Stomach smooth muscle (tissue), 2 donors: ENCODE data around the gene RELL1.
A peak's percentile ranks its signal among the peaks of the same experiment; 100 is the strongest.

Source experiments
- H3K27ac ChIP-seq: one replicate; pipeline ENCODE4 v1.7.0; 2013; ENCODE audit warnings: mild to moderate bottlenecking, low read length, inconsistent platforms
- H3K27me3 ChIP-seq, 2 donors: one replicate each; pipeline ENCODE4 v1.7.0; 2013; ENCODE audit warnings: low read length in 2 of 2; ENCODE audit not compliant: insufficient read depth in 2 of 2, control insufficient read depth in 1 of 2
- H3K36me3 ChIP-seq, 2 donors: one replicate each; pipeline ENCODE4 v1.7.0; 2013; ENCODE audit warnings: low read length in 2 of 2; ENCODE audit not compliant: control insufficient read depth in 2 of 2, insufficient read depth in 2 of 2
- H3K4me1 ChIP-seq: one replicate; pipeline ENCODE4 v1.7.0; 2013; ENCODE audit warnings: low read length; ENCODE audit not compliant: control insufficient read depth, insufficient read depth
- H3K4me3 ChIP-seq, 2 donors: one replicate each; pipeline ENCODE4 v1.7.0; 2013; ENCODE audit warnings: low read length in 2 of 2
- H3K9ac ChIP-seq, 2 donors: one replicate each; pipeline ENCODE4 v1.7.0; 2013; ENCODE audit warnings: low read length in 2 of 2, mild to moderate bottlenecking in 1 of 2
- H3K9me3 ChIP-seq, 2 donors: one replicate each; pipeline ENCODE4 v1.7.0; 2013; ENCODE audit warnings: low read length in 2 of 2; ENCODE audit not compliant: control insufficient read depth in 2 of 2
- donor health status: healthy.
- donor health status: Pancreatic carcinoma.

The RELL1 gene

DNA sequence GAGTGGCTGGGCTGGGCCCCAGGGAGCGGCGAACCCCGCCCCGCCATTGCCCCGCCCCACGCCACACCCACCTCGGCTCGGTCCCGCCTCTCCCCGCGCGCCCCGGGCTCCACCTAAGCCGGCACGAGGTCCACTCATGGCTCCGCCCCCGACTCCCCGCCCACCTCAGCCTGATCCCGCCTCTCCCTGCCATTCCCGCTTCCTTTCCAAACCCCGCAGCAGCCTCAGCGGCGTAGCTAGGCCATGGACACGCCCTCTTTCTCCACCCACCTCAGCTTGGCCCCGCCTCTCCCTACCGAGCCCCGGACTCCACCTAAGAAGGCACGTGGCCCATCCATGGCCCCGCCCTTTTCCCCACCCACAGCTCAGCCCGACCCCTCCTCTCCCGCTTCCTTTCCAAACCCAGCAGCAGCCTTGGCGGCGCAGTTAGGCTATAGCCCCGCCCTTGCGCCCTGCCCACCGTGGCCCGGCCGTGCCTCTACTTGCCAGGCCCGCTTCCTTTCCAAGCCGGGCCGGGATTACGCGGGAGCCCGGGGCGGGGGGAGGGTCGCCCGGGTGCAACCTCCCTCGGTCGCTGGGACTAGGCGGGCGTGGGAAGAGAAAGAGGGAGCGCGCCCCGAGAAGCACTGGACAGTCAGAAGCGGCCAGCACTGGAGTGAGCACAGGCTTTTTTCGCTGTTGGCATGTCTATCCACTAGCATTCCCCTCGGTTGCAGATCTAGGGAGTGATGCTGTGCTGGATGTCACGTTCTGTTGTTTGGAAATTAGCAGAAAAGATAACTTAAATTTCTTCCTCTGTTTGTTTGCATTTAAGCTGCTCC is at the start of gene RELL1:
Gene RELL1 (minus strand): TSS at position 4 of the 821 bp plus-strand sequence. CDS start 89 bp downstream, outside the sequence.
- Histone ChIP-seq H3K4me3 (peak within 1 kb of the TSS; percentile 83 to 92), H3K4me1 (peaks cover 22% of the 10 kb centered on the region), H3K9me3 (no peaks in the 10 kb centered on the region), H3K9ac (peak within 1 kb of the TSS; percentile 64 to 96), H3K36me3 (no peaks in the 10 kb centered on the region), H3K27ac (peak within 1 kb of the TSS; percentile 91), H3K27me3 (no peaks in the 10 kb centered on the region)

DNA sequence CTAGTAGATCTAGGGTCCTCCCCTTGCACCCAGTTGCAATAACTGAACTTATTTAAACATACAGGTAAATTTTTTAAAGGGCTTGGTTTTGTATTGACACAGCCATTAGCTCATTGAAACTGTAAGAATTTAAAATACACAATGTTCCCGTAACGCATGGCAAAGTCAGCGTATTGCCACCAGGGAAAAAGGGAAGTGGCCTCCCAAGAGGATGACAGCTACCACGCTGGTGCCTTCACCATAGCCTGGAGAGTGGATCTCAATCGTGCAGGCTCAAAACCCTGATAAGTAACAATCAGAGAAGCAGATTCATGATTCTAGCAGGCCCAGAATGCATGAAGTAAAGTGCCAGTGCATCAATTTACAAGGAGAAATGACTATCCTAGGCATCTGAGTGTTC is 49.4 kb upstream of the RELL1 start:
- H3K9ac ChIP-seq, result no peak overlapping the region
- H3K9me3 ChIP-seq, result no peaks in the 10 kb centered on the region
- no peaks in the 10 kb centered on the region for H3K36me3 ChIP-seq
- no peak overlapping the region for H3K4me3 ChIP-seq
- H3K4me1 ChIP-seq, result no peaks in the 10 kb centered on the region
- no peaks in the 10 kb centered on the region for H3K27me3 ChIP-seq
- H3K27ac ChIP-seq, result no peak overlapping the region

DNA sequence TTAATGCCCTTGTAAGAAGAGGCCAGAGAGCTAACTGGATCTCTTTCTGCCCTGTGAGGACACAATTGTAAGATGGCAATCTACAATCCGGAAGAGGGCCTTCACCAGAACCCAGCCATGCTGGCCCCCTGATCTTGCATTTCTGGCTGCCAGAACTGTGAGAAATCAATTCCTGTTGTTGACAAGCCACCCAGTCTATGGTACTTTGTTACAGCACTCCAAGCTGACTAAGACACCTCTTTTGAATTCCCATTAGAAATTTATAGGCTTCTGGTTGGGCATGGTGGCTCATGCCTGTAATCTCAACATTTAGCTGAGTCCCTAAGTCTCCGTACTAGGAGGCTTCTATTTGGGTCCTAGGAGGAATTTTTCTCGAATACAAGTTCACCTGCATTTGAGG is 48.8 kb upstream of the RELL1 start:
- Histone ChIP-seq H3K27me3 (no peaks in the 10 kb centered on the region), H3K4me3 (no peak overlapping the region), H3K27ac (no peak overlapping the region), H3K9ac (no peak overlapping the region), H3K4me1 (no peaks in the 10 kb centered on the region), H3K9me3 (no peaks in the 10 kb centered on the region), H3K36me3 (no peaks in the 10 kb centered on the region)

DNA sequence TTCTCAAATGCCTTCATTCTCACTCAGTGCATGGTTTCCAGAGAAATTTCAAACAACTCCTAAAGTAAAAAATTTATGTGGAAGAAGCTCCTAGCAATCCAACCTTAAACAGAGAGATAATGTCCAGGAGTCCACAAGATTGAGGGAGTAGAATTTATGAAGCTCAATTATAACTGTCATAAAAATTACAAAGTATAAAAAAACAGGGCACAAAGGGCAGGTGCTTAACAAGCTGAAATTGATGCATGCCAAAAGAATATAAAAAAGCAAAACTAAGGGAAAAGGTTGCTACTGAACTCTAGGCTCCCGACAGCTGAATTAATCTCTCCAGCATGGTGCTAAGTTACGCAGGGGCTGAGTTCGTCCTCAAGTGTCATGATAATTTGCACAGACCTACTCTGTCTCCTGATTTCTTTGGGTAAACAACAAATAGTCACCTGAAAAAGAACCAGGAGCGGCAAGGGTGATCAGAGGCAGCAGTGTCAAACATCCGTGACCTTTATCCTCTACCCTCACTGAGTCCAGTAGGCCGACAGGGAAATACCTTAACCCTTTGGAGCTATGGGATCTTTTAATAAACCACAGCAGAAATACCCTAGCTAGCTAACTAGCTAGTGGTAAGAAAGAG is 47.2 kb upstream of the RELL1 start:
- no peaks in the 10 kb centered on the region for H3K4me1 ChIP-seq
- H3K27ac ChIP-seq, result no peak overlapping the region
- H3K9ac ChIP-seq, result no peak overlapping the region
- H3K27me3 ChIP-seq, result no peaks in the 10 kb centered on the region
- no peaks in the 10 kb centered on the region for H3K36me3 ChIP-seq
- no peak overlapping the region for H3K4me3 ChIP-seq
- no peaks in the 10 kb centered on the region for H3K9me3 ChIP-seq

DNA sequence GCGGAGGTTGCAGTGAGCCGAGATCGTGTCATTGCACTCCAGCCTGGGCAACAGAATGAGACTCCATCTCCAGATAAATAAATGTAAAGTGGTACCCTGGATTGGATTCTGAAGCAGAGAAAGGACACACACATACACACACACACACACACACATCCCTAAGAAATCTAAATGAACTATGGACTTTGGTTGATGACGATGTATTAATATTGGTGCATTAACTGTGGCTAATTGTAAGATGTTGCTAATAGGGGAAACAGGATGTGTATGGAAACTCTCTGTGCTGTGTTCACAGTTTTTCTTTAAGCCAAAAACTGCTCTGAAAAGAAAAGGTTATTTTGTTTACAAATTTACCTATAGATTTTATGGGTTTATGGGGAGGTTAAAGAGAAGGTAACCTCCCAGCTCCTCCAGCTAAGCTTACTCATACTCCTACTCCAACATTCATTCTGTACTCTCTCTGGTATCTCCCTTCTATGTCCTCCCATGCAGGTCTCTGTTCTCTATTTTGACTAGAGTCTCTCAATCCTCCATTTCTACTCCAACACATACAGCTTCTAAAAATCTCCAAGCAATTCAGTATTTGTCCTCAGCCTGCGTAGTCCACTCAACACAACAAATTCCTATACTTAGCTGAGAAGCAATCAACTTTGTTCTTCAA is 46.5 kb upstream of the RELL1 start:
- no peak overlapping the region for H3K27ac ChIP-seq
- H3K9ac ChIP-seq, result no peak overlapping the region
- H3K27me3 ChIP-seq, result no peaks in the 10 kb centered on the region
- no peaks in the 10 kb centered on the region for H3K4me1 ChIP-seq
- H3K36me3 ChIP-seq, result no peaks in the 10 kb centered on the region
- H3K4me3 ChIP-seq, result no peak overlapping the region
- no peaks in the 10 kb centered on the region for H3K9me3 ChIP-seq

- no peak overlapping the region for H3K9ac ChIP-seq
- no peak overlapping the region for H3K4me3 ChIP-seq
- H3K4me1 ChIP-seq, result no peaks in the 10 kb centered on the region
- H3K36me3 ChIP-seq, result no peaks in the 10 kb centered on the region
- H3K9me3 ChIP-seq, result no peaks in the 10 kb centered on the region
- no peak overlapping the region for H3K27ac ChIP-seq
- no peaks in the 10 kb centered on the region for H3K27me3 ChIP-seq
Observed at GRCh38 chr4:37729649-37730004, 43.5 kb upstream of the RELL1 start.

GRCh38 chr4:37728064-37728463 is 41.9 kb upstream of the RELL1 start:
- no peak overlapping the region for H3K27ac ChIP-seq

GRCh38 chr4:37727635-37728034 is 41.5 kb upstream of the RELL1 start:
- Histone ChIP-seq H3K4me3 (no peak overlapping the region), H3K4me1 (no peaks in the 10 kb centered on the region), H3K36me3 (no peaks in the 10 kb centered on the region), H3K9ac (no peak overlapping the region), H3K9me3 (no peaks in the 10 kb centered on the region), H3K27ac (no peak overlapping the region), H3K27me3 (no peaks in the 10 kb centered on the region)

More at GRCh38 chr4:37728064-37728463, 41.9 kb upstream of the RELL1 start:
- Histone ChIP-seq H3K9me3 (no peaks in the 10 kb centered on the region), H3K4me1 (no peaks in the 10 kb centered on the region), H3K36me3 (no peaks in the 10 kb centered on the region), H3K4me3 (no peak overlapping the region), H3K9ac (no peak overlapping the region), H3K27me3 (no peaks in the 10 kb centered on the region)

- Histone ChIP-seq H3K9me3 (no peaks in the 10 kb centered on the region), H3K4me1 (no peaks in the 10 kb centered on the region), H3K36me3 (no peaks in the 10 kb centered on the region), H3K9ac (no peak overlapping the region), H3K27ac (no peak overlapping the region), H3K4me3 (no peak overlapping the region), H3K27me3 (no peaks in the 10 kb centered on the region)
Observed at GRCh38 chr4:37726666-37727065, 40.5 kb upstream of the RELL1 start.

- Histone ChIP-seq H3K4me3 (no peak overlapping the region), H3K36me3 (no peaks in the 10 kb centered on the region), H3K27me3 (no peaks in the 10 kb centered on the region), H3K9ac (no peak overlapping the region), H3K4me1 (no peaks in the 10 kb centered on the region), H3K9me3 (no peaks in the 10 kb centered on the region), H3K27ac (no peak overlapping the region)
Observed at GRCh38 chr4:37725718-37726117, 39.5 kb upstream of the RELL1 start.

GRCh38 chr4:37723067-37723466 is 36.9 kb upstream of the RELL1 start:
- H3K9me3 ChIP-seq, result no peaks in the 10 kb centered on the region
- no peaks in the 10 kb centered on the region for H3K36me3 ChIP-seq
- H3K27ac ChIP-seq, result no peak overlapping the region

More at GRCh38 chr4:37723067-37723466, 36.9 kb upstream of the RELL1 start:
- no peaks in the 10 kb centered on the region for H3K27me3 ChIP-seq
- no peak overlapping the region for H3K9ac ChIP-seq
- no peak overlapping the region for H3K4me3 ChIP-seq
- H3K4me1 ChIP-seq, result no peaks in the 10 kb centered on the region
